ENCODE measurements around the gene NARF. TPM values are rescaled to one million over a fixed set of nuclear protein-coding genes. Genes with fewer than 3 reads are reported as not detected.

NARF gene
- total RNA-seq, 6 experiments from 2014 or later: 9.3 to 48.6 (median 21.8) TPM

DNA sequence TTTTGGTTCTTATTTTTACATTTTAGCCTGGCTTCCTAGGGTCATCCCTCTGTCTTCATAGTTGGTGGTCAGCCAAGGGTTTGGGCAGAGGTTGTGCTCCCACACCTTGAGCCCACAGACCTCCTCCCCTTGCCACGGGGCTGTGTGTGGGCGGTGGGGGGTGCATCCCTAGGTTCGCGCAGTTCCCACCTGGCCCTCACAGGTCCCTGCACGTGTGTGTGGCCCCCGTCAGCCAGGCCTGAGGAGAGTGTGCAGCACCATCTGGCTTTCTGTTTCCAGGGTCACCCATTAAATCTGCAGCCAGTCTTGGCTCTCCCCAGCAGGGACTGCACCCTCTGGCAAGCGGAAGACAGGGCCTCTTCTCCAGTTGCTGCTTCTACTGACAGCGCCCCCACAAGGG lies 26.5 kb upstream of the NARF start:
- Histone ChIP-seq H3K4me3 (no peak overlapping the region), H3K4me1 (peaks cover 0 to 3% (median 0%) of the 10 kb centered on the region in 4 donors), H3K9me3 (no peaks in the 10 kb centered on the region), H3K27ac (no peak overlapping the region), H3K36me3 (no peaks in the 10 kb centered on the region), H3K27me3 (no peaks in the 10 kb centered on the region)
- WGBS (ENCODE audit: insufficient coverage, low coverage, low lambda C conversion rate, missing lambda C conversion rate): 58% methylated on average over 3 of the region's 8 CpGs
- DNase-seq (no peak), ATAC-seq (no peak)
- intact Hi-C loops (cut with DNase I): no loop called here
- TF ChIP-seq, protein P1, sequence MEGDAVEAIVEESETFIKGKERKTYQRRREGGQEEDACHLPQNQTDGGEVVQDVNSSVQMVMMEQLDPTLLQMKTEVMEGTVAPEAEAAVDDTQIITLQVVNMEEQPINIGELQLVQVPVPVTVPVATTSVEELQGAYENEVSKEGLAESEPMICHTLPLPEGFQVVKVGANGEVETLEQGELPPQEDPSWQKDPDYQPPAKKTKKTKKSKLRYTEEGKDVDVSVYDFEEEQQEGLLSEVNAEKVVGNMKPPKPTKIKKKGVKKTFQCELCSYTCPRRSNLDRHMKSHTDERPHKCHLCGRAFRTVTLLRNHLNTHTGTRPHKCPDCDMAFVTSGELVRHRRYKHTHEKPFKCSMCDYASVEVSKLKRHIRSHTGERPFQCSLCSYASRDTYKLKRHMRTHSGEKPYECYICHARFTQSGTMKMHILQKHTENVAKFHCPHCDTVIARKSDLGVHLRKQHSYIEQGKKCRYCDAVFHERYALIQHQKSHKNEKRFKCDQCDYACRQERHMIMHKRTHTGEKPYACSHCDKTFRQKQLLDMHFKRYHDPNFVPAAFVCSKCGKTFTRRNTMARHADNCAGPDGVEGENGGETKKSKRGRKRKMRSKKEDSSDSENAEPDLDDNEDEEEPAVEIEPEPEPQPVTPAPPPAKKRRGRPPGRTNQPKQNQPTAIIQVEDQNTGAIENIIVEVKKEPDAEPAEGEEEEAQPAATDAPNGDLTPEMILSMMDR (IDR thresholded peaks at IDR 0.05): no peak
- TF ChIP-seq POLR2A (IDR thresholded peaks at IDR 0.05): no peak

DNA sequence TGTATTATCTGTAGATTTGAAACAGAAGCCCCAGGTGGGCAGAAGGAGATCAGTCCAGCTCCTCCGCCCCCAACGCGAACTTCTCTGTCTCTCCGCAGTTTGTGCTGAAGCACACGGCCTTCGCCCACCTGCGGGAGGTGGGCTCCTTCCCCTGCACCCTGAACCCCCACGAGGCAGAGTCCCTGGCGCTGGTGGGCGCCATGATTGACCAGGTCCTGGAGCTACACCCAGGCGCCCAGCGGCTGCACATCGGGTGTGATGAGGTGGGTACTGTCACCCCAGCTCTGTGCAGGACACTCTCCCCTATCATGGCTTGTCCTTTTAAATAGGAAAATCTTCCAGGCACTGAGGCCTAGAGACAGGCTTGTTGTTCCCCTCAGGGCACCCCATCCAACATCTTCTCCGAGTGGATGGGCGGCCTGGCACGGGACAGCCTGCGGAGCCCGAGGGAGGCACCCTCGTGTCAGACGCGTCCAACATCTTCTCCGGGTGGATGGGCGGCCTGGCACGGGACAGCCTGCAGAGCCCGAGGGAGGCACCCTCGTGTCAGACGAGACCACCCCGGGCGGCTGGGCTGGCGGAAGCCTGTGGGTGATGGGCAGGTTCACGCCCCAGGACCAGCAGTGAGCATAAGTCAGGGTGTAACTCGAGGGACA lies 24.9 kb upstream of the NARF start:
- no CpG with 5 or more reads among the region's 32 CpGs for WGBS (ENCODE audit: insufficient coverage, low coverage, low lambda C conversion rate, missing lambda C conversion rate)
- no peak for DNase-seq
- ATAC-seq: no peak
- Histone ChIP-seq H3K27me3 (no peaks in the 10 kb centered on the region), H3K27ac (no peak overlapping the region), H3K4me1 (peaks cover 0 to 3% (median 0%) of the 10 kb centered on the region in 4 donors), H3K36me3 (no peaks in the 10 kb centered on the region), H3K9me3 (no peaks in the 10 kb centered on the region), H3K4me3 (no peak overlapping the region)
- intact Hi-C loops (cut with DNase I): no loop called here
- no peak for TF ChIP-seq POLR2A (IDR thresholded peaks at IDR 0.05)
- TF ChIP-seq, protein P1 (IDR thresholded peaks at IDR 0.05): no peak

DNA sequence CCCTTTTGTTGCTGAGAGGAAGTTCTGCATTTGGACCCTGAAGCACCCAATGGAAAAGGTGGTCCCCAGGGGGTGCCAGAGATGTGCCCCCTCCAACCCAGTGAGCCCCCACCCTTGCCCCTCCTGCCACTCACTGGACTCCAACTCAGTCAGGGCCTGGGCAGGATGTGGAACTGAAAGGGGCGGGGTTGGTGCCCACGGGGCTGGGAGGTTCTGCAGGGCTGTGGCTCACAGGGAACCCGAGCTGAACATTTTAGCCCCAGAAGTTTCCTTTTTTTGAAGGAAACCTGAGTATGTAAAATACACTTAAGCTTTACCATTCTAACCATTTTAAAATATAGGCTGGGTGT lies 24.4 kb upstream of the NARF start:
- Histone ChIP-seq H3K4me1 (peaks cover 0 to 3% (median 0%) of the 10 kb centered on the region in 4 donors), H3K9me3 (no peaks in the 10 kb centered on the region), H3K36me3 (no peaks in the 10 kb centered on the region), H3K4me3 (no peak overlapping the region), H3K27me3 (no peaks in the 10 kb centered on the region), H3K27ac (no peak overlapping the region)
- 90% methylated on average over 3 of the region's 3 CpGs for WGBS (ENCODE audit: insufficient coverage, low coverage, low lambda C conversion rate, missing lambda C conversion rate)
- ATAC-seq (no peak), DNase-seq (no peak)
- TF ChIP-seq POLR2A (IDR thresholded peaks at IDR 0.05): no peak
- TF ChIP-seq, protein P1 (IDR thresholded peaks at IDR 0.05): no peak
- intact Hi-C loops (cut with DNase I): no loop called here

DNA sequence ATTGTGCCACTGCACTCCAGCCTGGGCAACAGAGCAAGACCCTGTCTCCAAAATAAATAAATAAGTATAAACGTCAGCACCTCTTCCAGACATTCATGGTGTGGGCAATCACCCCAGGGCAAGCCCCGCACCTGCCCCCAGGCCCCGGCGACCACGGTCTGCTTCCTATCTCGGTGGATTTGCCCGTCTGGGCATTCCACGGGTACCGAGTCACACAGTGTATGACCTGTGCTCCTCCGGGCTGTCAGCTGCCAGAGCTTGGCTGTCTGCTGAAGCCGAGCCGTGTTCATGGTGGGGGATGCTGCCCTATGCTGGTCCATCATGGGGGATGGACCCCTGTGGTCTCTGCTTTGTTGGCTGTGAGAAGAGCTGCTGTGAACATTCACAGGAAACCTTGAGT lies 23.4 kb upstream of the NARF start:
- WGBS (ENCODE audit: insufficient coverage, low coverage, low lambda C conversion rate, missing lambda C conversion rate): no CpG with 5 or more reads among the region's 12 CpGs
- Histone ChIP-seq H3K36me3 (no peaks in the 10 kb centered on the region), H3K4me3 (no peak overlapping the region), H3K9me3 (no peaks in the 10 kb centered on the region), H3K27me3 (no peaks in the 10 kb centered on the region), H3K27ac (no peak overlapping the region), H3K4me1 (peaks cover 0 to 3% (median 0%) of the 10 kb centered on the region in 4 donors)
- TF ChIP-seq, protein P1 (IDR thresholded peaks at IDR 0.05): no peak
- no peak for TF ChIP-seq POLR2A (IDR thresholded peaks at IDR 0.05)
- intact Hi-C loops (cut with DNase I): no loop called here
- no peak for ATAC-seq
- no peak for DNase-seq
